ACC112 (cell line): ENCODE measurements around the gene MEX3C.

Source experiments
- H2AFZ ChIP-seq: fragments of 200-600 bp; sonication (generic); one replicate; pipeline ENCODE4 v1.6.0; 2017; ENCODE audit warnings: antibody characterized with exemption, low read length; ENCODE audit not compliant: unreplicated experiment
- H3K27ac ChIP-seq: fragments of 200-600 bp; sonication (generic); 2 replicates; pipeline ENCODE4 v1.5.1; 2014; ENCODE audit warnings: low read depth, mild to moderate bottlenecking, antibody characterized with exemption, low read length, moderate library complexity
- H3K27me3 ChIP-seq: fragments of 200-600 bp; sonication (generic); 2 replicates; pipeline ENCODE4 v1.6.1; 2014; ENCODE audit warnings: mild to moderate bottlenecking, antibody characterized with exemption, low read length, moderate library complexity, mixed read lengths; ENCODE audit not compliant: insufficient read depth
- H3K36me3 ChIP-seq: fragments of 200-600 bp; sonication (generic); 2 replicates; pipeline ENCODE4 v1.6.1; 2016; ENCODE audit warnings: mild to moderate bottlenecking, antibody characterized with exemption, low read length, moderate library complexity, mixed read lengths; ENCODE audit not compliant: insufficient read depth
- H3K4me1 ChIP-seq: fragments of 200-600 bp; sonication (generic); one replicate; pipeline ENCODE4 v1.6.1; 2016; ENCODE audit warnings: low read length, mixed read lengths; ENCODE audit not compliant: insufficient read depth, unreplicated experiment, control insufficient read depth
- H3K4me3 ChIP-seq: fragments of 200-600 bp; sonication (generic); 2 replicates; pipeline ENCODE4 v1.5.1; 2014; ENCODE audit warnings: mild to moderate bottlenecking, low read depth, low read length
- H3K79me2 ChIP-seq: fragments of 200-600 bp; sonication (generic); one replicate; pipeline ENCODE4 v1.6.0; 2016; ENCODE audit warnings: low read length; ENCODE audit not compliant: control insufficient read depth, unreplicated experiment, insufficient read depth

The MEX3C gene

GRCh38 chr18:51153659-51154371, 43.7 kb downstream of the MEX3C start:
- Histone ChIP-seq H3K27me3 (no peaks in the 10 kb centered on the region), H3K4me1 (no peaks in the 10 kb centered on the region), H3K79me2 (no peaks in the 10 kb centered on the region), H2AFZ (no peak overlapping the region), H3K4me3 (no peak overlapping the region), H3K27ac (no peak overlapping the region), H3K36me3 (no peaks in the 10 kb centered on the region)

GRCh38 chr18:51151568-51152511, 45.6 kb downstream of the MEX3C start:
- no peak overlapping the region for H3K27ac ChIP-seq
- no peaks in the 10 kb centered on the region for H3K79me2 ChIP-seq
- H3K27me3 ChIP-seq, result 0 out of 2 replicates have a peak, but pooled peaks cover 2% of the 10 kb centered on the region
- no peak overlapping the region for H2AFZ ChIP-seq
- H3K4me1 ChIP-seq, result no peaks in the 10 kb centered on the region
- no peak overlapping the region for H3K4me3 ChIP-seq
- H3K36me3 ChIP-seq, result no peaks in the 10 kb centered on the region

GRCh38 chr18:51151185-51151567, 46.3 kb downstream of the MEX3C start:
- Histone ChIP-seq H3K4me3 (no peak overlapping the region), H3K27ac (no peak overlapping the region), H3K27me3 (0 out of 2 replicates have a peak, but pooled peaks cover 2% of the 10 kb centered on the region), H3K4me1 (no peaks in the 10 kb centered on the region), H2AFZ (no peak overlapping the region), H3K36me3 (no peaks in the 10 kb centered on the region), H3K79me2 (no peaks in the 10 kb centered on the region)

DNA sequence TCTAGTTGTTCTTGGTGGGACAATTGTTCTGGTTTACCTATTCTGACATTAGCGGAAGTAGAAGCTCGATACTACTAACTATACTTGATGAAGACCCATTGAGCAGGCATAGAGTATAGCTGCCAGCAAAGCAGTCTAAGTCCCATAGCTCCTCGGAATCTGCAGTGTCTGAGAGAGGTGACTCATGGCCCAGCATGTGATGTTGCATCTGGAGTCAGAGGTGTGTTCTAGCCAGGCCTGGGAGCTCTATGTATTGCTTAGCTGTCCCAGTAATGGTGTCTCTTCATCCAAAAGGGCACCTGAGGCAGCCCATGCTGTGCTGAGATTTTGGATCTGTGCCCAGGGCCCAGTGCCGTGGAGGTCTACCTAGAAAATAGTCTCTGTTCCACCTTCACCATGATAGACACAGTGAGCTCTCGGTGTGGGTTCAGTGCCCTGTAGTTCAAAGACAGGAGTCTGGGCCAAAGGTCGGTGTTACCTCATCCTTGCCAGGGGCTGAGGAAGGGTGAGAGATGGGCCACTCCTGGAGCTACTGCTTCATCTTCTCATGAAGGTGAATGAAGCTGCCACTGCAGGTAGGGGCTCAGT, 47.3 kb downstream of the MEX3C start:
- H3K27me3 ChIP-seq, result 0 out of 2 replicates have a peak, but pooled peaks cover 2% of the 10 kb centered on the region
- no peak overlapping the region for H3K4me3 ChIP-seq
- H3K4me1 ChIP-seq, result no peaks in the 10 kb centered on the region
- H3K36me3 ChIP-seq, result no peaks in the 10 kb centered on the region
- H3K79me2 ChIP-seq, result no peaks in the 10 kb centered on the region
- H2AFZ ChIP-seq, result no peak overlapping the region
- H3K27ac ChIP-seq, result no peak overlapping the region

DNA sequence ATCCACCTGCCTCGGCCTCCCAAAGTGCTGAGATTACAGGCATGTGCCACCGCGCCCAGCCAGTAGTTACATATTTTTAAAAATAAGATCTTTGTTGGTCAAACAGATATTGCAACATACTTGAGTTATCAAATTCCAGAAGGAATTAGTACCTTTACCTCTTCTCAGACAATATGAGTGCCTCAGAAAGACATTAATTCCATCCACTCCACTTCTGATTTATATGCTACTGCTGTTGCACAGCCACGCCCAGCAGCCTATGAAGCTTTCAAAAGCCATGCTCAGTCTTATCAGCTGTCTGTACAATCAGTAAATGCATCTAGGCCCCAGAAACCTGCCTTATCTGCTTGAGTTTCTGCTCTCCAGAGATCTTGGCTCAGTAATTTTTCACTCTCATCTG, 47.8 kb downstream of the MEX3C start:
- 0 out of 2 replicates have a peak, but pooled peaks cover 2% of the 10 kb centered on the region for H3K27me3 ChIP-seq
- H3K27ac ChIP-seq, result no peak overlapping the region
- H3K79me2 ChIP-seq, result no peaks in the 10 kb centered on the region
- no peaks in the 10 kb centered on the region for H3K4me1 ChIP-seq
- H3K36me3 ChIP-seq, result no peaks in the 10 kb centered on the region
- H2AFZ ChIP-seq, result no peak overlapping the region
- no peak overlapping the region for H3K4me3 ChIP-seq

DNA sequence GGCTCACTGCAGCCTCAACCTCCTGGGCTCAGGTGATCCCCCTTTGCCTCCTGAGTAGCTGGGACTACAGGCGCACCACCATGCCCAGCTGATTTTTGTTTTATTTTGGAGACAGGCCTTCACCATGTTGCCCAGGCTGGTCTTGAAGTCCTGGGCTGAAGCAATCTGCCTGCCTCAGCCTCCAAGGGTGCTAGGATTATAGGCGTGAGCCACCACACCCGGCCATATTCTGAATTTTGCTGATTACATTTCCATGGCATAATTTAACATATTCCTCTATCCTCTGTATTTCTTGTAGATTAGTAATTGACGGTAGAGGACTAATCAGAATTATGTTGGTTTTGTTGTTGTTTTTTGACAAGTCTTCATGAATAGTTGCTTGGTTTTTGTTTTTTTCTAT, 50.6 kb downstream of the MEX3C start:
- Histone ChIP-seq H3K79me2 (no peaks in the 10 kb centered on the region), H3K27ac (no peak overlapping the region), H3K36me3 (no peaks in the 10 kb centered on the region), H3K27me3 (0 out of 2 replicates have a peak, but pooled peaks cover 2% of the 10 kb centered on the region), H3K4me1 (no peaks in the 10 kb centered on the region), H3K4me3 (no peak overlapping the region), H2AFZ (no peak overlapping the region)

- Histone ChIP-seq H3K27ac (no peak overlapping the region), H3K36me3 (no peaks in the 10 kb centered on the region), H3K4me3 (no peak overlapping the region), H3K4me1 (peaks cover 5% of the 10 kb centered on the region), H3K27me3 (no peaks in the 10 kb centered on the region), H2AFZ (no peak overlapping the region), H3K79me2 (no peaks in the 10 kb centered on the region)
Observed at GRCh38 chr18:51138936-51139335, 58.5 kb downstream of the MEX3C start.

GRCh38 chr18:51137891-51138290, 59.6 kb downstream of the MEX3C start:
- Histone ChIP-seq H3K4me1 (peaks cover 5% of the 10 kb centered on the region), H2AFZ (no peak overlapping the region), H3K36me3 (no peaks in the 10 kb centered on the region), H3K4me3 (no peak overlapping the region), H3K27ac (no peak overlapping the region), H3K79me2 (no peaks in the 10 kb centered on the region), H3K27me3 (no peaks in the 10 kb centered on the region)

DNA sequence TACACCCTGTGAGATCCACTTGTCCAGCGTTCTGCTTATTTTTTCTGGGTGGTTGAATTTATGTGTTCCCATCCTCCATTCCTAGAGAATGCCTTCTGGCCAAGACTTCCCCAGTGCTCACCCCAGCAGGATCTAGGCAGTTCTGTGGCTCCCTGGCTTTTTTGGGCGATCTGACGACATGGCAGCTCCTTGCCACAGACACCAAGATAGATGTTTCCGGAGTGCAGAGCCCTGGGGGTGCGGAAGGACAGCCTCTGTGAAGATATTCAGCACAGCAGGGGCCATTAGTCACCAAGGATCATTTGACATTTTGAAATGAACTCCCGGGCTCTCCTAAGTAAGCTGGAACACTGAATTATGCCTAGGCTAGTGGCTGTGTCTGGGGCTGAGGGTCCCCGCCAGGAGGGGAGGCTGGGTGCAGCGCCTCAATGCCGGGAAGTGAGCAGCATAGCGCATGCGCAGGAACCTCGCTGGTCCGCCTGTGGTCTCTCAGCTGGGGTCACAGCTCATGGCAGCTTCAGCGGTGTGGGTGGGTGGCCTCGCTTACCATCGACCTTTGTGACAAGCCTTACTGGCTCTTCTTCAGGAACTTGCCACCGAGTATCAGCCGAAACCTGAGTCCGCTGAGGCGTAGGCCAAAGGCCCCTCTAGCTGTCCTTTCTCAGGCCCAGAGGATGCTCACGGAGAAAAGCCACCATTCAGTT, 60.3 kb downstream of the MEX3C start:
- no peak overlapping the region for H3K4me3 ChIP-seq
- no peaks in the 10 kb centered on the region for H3K36me3 ChIP-seq
- H3K27me3 ChIP-seq, result no peaks in the 10 kb centered on the region
- no peak overlapping the region for H3K27ac ChIP-seq
- H2AFZ ChIP-seq, result no peak overlapping the region
- H3K4me1 ChIP-seq, result peaks cover 5% of the 10 kb centered on the region
- H3K79me2 ChIP-seq, result no peaks in the 10 kb centered on the region

DNA sequence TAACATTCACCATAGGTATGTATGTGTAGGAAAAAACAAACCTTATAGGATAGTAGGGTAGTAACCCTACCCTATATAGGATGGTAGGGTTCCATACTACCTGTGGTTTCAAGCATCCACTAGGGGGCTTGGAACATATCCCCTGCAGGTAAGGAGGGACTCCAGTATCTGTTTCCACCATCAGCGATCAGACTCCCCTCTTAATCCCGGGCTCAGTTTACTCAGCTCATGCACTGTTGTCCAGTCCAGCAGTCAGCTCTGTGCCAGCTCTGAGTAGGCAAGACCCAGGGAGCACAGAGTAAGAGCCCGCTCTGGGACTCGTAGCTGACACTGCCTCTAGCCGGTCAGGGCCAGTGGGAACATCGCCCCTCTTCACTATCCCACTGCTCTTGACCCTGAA, 61.7 kb downstream of the MEX3C start:
- Histone ChIP-seq H3K79me2 (no peaks in the 10 kb centered on the region), H3K36me3 (no peaks in the 10 kb centered on the region), H2AFZ (no peak overlapping the region), H3K4me3 (no peak overlapping the region), H3K4me1 (peaks cover 5% of the 10 kb centered on the region), H3K27me3 (no peaks in the 10 kb centered on the region), H3K27ac (no peak overlapping the region)
